Activated naive CD4-positive, alpha-beta T cell treated with anti-CD3 and anti-CD28 coated beads, Interleukin-2, amount 50 U/mL, for 16 hours (primary cell): ENCODE results near the gene EIF1.
A peak's percentile ranks its signal among the peaks of the same experiment; 100 is the strongest.
"Not testable (repeated sequence)": the region's sequence is repeated elsewhere in the genome, so short reads cannot be mapped to it uniquely, and the experiment has no call there.

Experiments
- DNase-seq: peaks from one replicate; pipeline ENCODE4 v3.0.0-alpha.2; 2020

EIF1 gene

GRCh38 chr17:41688641-41689496, at the start of gene EIF1:
Gene EIF1, plus strand, starts transcription at chr17:41688885. Its CDS starts 154 bp downstream, at chr17:41689039.
- peak; percentile 100 for DNase-seq

- DNase-seq, result no peak
Observed at GRCh38 chr17:41638941-41639340, 49.7 kb upstream of the EIF1 start.

DNA sequence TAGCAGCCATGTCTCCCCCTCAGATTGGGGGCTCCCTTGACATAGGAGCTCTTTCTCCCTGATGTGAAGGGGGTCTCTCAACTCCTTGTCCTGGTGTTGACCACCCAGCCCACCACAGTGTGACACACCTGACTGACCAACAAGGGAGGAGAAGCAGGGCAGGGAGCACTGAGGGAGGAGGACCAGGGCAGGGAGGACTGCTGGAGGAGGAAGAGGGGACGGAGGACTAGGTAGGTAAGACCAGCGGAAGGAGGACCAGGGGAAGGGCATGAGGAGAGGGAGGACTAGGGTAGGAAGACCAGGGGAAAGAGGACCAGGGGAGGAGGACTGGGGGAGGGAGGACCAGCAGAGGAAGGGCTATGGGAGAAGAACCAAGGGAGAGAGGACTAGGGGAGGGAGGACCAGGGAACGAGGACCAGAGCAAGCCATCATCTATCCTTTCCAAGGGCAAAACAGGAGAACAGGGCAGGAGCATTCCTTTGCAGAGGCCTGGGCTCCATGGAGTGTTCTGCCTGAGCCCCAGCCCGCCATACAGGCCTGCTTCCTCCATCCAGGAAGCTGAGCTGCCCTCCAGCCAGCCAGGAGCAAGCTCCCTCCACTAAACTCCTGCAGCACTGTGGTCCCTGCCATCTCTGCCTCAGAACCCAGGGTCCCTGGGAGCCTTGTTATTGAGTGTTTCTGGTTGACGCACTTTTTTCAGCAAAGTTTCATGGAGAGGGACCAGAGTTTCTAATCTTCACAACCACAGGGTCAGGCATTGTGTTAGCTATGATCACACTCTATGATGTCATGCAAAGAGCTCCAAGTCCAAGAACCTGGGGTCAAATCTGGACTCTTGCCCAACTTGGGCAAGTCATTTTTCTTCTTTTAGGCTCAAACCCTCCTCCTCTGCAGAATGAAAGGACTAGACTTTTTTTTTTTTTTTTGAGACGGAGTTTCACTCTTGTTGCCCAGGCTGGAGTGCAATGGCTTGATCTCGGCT, 48.9 kb upstream of the EIF1 start:
- DNase-seq, result no peak

- DNase-seq, result not testable (repeated sequence)
Observed at GRCh38 chr17:41640596-41640995, 48.1 kb upstream of the EIF1 start.

DNA sequence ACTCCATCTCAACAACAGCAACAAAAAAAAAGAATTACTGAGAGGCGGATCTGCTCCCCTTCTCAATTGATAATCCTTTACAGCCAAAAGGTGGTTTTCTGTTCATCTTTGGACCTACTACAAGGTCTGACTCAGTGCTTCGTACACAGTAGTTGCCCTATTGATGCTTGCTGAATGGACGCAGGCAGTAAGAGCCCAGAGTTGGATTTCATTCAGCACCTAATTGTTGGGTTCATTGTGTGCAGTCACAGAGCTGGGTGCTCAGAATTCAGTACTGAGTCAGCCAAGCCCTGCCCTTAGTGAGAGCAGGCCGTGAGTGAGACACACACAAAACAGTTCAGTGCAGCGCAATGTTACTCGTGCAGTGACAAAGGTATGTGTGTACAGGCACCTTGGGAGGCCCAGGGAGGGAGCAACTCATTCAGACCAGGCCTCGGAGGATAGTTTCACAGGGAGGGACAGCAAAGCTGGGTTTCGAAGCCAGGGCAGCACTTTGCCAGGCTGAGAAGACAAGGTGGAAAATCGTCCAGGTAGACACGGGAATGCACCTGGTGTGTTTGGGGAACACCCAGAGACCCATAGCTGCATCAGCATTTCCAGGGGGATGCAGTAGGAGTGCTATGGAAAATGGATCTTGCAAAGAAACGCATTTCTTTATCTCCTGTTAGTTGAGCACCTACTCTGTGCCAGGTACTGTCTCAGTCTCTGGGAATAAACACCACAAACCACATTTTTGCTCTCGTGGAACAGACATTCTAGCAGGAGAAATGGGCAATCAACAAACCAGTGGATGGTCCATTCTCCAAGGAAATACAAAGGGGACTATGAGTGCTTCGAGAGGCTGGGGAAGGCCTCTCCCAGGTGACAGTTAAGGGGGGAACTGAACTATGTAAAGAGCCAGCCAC, 46.2 kb upstream of the EIF1 start:
- no peak for DNase-seq

DNA sequence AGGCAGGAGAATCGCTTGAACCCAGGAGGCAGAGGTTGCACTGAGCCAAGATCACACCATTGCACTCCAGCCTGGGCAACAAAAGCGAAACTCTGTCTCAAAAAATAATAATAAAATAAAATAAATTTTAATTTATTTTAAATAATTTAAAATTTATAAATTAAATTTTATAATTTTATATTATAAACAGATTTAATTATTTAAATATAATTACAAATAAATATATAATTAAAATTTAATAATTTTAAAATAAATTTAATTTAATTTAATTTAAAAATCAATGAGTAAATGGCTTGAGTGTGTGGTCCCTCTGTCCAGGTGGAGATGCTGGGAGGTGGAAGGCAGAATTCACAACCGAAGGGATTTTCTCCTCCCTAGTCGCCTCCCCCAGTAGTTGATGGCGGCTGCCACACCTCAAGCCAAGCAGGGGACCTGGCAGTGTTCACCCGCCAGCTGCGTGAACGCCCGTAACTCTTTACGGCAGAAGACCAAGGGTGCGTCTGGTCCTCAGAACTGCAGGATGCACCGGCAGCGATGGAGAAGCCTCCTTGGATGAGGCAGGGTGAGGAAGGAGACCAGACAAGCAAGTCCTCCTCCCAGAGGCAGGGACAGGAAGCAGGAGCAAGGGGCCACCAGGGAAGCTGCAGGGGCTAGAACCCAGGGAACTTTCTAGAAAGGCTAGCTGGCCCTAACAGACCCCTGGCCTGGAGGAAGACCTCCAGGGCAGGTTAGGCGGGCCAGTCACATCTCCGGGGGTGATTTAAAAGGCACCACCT, 41.5 kb upstream of the EIF1 start:
- no peak for DNase-seq

GRCh38 chr17:41647940-41648410, 40.7 kb upstream of the EIF1 start:
- peak; percentile 89 for DNase-seq

- DNase-seq, result peak; percentile 86
Observed at GRCh38 chr17:41648411-41649195, 40.1 kb upstream of the EIF1 start.

GRCh38 chr17:41649923-41650519, 38.7 kb upstream of the EIF1 start:
- DNase-seq, result no peak

DNA sequence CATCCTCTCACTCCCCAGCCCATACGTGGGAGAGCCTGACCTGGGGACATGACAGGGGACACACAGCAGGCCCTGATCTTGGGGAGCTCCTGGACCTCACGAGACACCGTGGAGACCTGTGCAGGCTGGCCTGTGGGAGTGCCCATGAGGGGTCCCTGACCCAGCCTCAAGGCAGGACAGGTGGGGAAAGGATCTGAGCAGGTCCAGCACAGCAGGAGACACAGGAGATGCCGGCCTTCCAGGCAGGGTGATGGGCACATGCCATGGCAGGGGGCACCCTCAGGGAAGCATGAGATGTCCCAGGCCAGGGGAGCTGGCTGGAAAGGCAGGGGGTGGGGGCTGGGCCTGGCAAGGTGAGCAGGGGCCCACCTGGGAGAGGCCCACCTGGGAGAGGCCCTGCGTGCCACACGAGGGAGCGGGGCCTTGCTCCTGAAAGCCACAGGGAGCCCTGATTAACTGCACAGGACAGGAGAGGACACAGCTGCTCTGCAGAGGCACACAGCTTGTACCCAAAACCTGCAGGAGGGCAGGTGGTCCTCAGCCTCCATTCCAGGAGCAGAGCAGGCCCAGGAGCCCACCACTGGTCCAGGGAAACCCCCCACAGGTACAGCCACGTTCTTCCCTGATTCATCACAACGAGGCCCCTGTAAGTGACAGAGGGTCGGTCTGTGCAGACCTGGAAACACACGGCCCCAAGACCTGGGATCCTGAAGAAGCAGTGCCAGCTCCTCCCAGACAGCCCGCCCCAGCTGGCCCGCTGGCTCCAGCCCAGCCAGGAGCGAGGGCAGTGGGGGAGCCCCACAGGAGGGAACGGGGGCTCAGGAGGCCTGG, 37.7 kb upstream of the EIF1 start:
- no peak for DNase-seq

GRCh38 chr17:41651625-41652460, 36.8 kb upstream of the EIF1 start:
- DNase-seq, result no peak

DNA sequence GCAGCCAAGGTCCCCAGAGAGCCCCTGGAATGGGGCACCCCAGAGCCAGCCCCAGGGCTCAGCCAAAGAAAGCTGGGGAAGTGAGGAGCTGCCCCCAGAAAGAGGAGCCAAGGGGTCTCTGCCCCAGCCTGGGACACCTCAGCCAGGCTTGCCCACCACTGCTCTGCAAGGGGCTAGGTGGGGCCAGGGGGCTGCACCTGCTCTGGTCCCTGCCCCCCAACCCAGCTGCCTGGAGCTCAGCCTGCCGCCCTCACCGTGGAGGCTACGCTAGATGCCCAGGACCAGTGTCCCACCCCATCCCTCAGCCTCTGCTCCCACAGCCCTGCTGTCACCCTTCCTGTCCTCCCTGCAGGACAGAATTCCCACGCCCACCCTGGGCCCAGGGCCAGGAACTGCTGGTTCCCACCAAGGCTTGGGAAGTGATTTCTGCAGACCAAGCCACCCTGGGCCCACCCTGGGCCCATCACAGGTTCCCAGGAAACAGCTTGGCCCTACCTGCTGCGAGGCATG, 36.2 kb upstream of the EIF1 start:
- no peak for DNase-seq

- DNase-seq, result no peak
Observed at GRCh38 chr17:41653421-41653820, 35.3 kb upstream of the EIF1 start.

DNA sequence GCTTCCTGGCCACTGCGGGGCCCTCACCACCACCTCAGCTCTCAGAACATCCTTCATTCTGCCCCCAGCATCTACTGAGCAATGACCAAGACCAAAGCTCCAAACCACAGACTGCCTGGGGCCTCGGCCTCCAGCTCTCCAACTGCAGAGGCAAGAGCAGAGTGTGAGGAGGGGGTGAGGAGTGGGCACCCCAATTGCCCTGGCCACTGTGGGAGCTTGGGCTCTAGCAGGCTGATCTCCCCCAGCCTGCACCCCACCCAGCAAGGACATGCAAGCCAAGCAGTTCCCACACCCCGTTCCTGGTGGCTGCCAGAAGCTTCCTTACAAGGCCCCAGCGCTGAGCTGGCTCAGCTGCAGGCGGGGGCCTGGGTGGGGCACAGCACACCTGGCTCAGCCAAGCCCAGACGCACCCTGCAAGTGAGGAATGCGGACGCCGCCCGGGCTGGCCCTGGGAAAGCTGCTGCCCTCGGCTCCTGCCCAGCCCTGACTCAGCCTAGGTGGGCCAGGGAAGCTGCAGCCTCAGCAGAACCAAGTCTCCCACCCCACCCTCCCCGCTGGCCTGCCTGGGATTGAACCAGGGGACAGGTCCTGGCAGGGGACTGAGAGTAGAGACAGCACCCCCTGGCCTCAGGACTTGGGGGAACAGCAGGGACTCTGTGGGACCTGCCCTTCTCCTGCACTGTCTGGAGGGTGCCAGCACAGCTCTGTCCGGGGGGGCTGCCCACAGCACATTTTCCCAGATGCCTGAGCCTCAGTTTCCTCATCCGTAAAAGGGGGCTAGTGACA, 34.6 kb upstream of the EIF1 start:
- DNase-seq, result no peak

GRCh38 chr17:41654678-41655607, 33.7 kb upstream of the EIF1 start:
- no peak for DNase-seq

- no peak for DNase-seq
Observed at GRCh38 chr17:41655611-41656111, 33.0 kb upstream of the EIF1 start.
